SU-DHL-6 (cell line): Measurements from ENCODE around the gene BTBD1.
"Not testable (repeated sequence)": the region's sequence is repeated elsewhere in the genome, so short reads cannot be mapped to it uniquely, and the experiment has no call there.

Experiments used
- H2AFZ ChIP-seq: fragments of 200-600 bp; sonication (generic); 2 replicates; pipeline ENCODE4 v1.6.1; 2014; ENCODE audit warnings: low read depth, mild to moderate bottlenecking, moderate library complexity, mixed read lengths, antibody characterized with exemption, low read length; ENCODE audit not compliant: severe bottlenecking
- H3F3A ChIP-seq: fragments of 200-600 bp; shearing (Covaris generic); 2 replicates; pipeline ENCODE4 v1.6.0; 2016; ENCODE audit warnings: antibody characterized with exemption, mild to moderate bottlenecking; ENCODE audit not compliant: insufficient read depth
- H3K27ac ChIP-seq: fragments of 200-600 bp; sonication (generic); 2 replicates; pipeline ENCODE4 v1.5.1; 2016; ENCODE audit warnings: low read depth, mild to moderate bottlenecking, low read length, moderate library complexity, mixed read lengths
- H3K27me3 ChIP-seq: fragments of 200-600 bp; sonication (generic), shearing (Covaris generic); 2 replicates; pipeline ENCODE4 v1.6.0; 2014; ENCODE audit warnings: mild to moderate bottlenecking, low read length
- H3K36me3 ChIP-seq: fragments of 200-600 bp; sonication (generic); 2 replicates; pipeline ENCODE4 v1.6.1; 2014; ENCODE audit warnings: mild to moderate bottlenecking, low read length, mixed read lengths
- H3K4me2 ChIP-seq: fragments of 300-600, 200-600 bp; shearing (Covaris generic), sonication (generic); 2 replicates; pipeline ENCODE4 v1.6.0; 2014; ENCODE audit warnings: low read length, low read depth, mild to moderate bottlenecking; ENCODE audit not compliant: poor library complexity, severe bottlenecking
- H3K4me3 ChIP-seq: fragments of 200-600 bp; sonication (generic); 2 replicates; pipeline ENCODE4 v1.5.1; 2014; ENCODE audit warnings: antibody characterized with exemption, low read length, mild to moderate bottlenecking, mixed read lengths; ENCODE audit not compliant: insufficient read depth, poor library complexity, severe bottlenecking
- H3K79me2 ChIP-seq: fragments of 200-600 bp; sonication (generic); 2 replicates; pipeline ENCODE4 v1.6.1; 2014; ENCODE audit warnings: mild to moderate bottlenecking, low read length, moderate library complexity; ENCODE audit not compliant: insufficient read depth
- H3K9ac ChIP-seq: fragments of 200-600 bp; sonication (generic); 2 replicates; pipeline ENCODE4 v1.7.0; 2014; ENCODE audit warnings: mild to moderate bottlenecking, low read length
- H3K9me2 ChIP-seq: fragments of 200-600 bp; sonication (generic); replicated peaks from 2 replicates; pipeline ENCODE4 v1.6.1; 2014; ENCODE audit warnings: low read length; ENCODE audit not compliant: insufficient read depth
- H3K9me3 ChIP-seq: fragments of 200-600 bp; sonication (generic); 2 replicates; pipeline ENCODE4 v1.6.1; 2014; ENCODE audit warnings: low read length, mixed read lengths; ENCODE audit not compliant: insufficient read depth
- H4K20me1 ChIP-seq: fragments of 200-600 bp; sonication (generic); 2 replicates; pipeline ENCODE4 v1.6.1; 2014; ENCODE audit warnings: low read depth, mild to moderate bottlenecking, antibody characterized with exemption, low read length, moderate library complexity, mixed read lengths
- EZH2phosphoT487 ChIP-seq: fragments of 200-600 bp; sonication (generic), shearing (Covaris generic); conservative IDR thresholded peaks from 2 replicates; pipeline ENCODE4 v1.6.1; 2018; ENCODE audit warnings: mild to moderate bottlenecking, antibody characterized with exemption, low read length, moderate library complexity, mixed read lengths
- TF ChIP-seq, protein P1 (sequence below): fragments of 200-600 bp; sonication (generic); IDR thresholded peaks from one replicate; pipeline ENCODE4 v1.5.1; 2017; ENCODE audit warnings: antibody characterized with exemption, mild to moderate bottlenecking, low read length, moderate library complexity; ENCODE audit not compliant: insufficient read depth, poor library complexity, severe bottlenecking

The BTBD1 gene

DNA sequence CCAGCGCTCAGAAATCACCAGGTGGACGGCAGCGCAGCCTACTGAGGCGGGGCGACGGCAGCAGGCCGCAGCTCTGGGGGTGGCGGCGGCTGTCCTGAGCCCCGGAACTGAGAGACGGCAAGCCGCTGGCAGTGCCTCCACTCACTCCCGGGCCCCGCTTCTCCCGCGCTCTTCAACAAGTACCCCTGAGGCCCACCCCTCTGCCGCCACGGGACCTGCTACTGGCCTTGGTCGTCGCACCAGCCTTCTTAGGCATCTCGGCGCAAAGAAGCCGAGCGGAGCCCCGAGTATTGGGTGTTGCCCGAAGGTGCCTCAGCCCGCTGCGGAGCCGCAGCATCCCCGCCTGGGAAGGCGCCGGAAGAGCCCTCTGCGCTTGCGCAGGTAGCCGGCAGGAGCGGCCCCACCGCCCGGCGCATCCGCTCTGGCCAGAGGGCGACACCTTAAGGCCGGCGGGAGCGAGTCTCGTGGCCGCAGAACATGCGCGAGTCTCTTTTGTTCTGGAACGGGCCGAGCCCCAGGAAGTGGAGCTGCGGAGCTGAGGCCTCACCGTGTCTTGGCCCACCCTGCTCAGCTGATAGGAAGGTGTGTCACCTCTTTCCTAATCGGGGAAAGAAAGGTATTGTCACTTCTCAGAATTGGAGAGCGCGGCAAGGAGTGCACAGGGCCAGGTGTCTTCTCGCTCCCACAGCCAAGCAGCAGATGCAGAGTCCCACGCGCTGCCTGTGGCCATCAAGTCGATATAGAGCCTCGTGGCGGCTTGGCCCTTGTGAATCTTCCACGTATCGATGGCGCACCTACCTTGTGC, 55.6 kb downstream of the BTBD1 start, which contains the start of gene C15orf40:
C15orf40 (minus strand) TSS at position 369 of the 805 bp plus-strand sequence; CDS start at position 337, 32 bp downstream.
- peak within 1 kb of the TSS; percentile 70 for H2AFZ ChIP-seq

GRCh38 chr15:83010709-83011270, 56.3 kb downstream of the BTBD1 start:
- TF ChIP-seq, protein P1, sequence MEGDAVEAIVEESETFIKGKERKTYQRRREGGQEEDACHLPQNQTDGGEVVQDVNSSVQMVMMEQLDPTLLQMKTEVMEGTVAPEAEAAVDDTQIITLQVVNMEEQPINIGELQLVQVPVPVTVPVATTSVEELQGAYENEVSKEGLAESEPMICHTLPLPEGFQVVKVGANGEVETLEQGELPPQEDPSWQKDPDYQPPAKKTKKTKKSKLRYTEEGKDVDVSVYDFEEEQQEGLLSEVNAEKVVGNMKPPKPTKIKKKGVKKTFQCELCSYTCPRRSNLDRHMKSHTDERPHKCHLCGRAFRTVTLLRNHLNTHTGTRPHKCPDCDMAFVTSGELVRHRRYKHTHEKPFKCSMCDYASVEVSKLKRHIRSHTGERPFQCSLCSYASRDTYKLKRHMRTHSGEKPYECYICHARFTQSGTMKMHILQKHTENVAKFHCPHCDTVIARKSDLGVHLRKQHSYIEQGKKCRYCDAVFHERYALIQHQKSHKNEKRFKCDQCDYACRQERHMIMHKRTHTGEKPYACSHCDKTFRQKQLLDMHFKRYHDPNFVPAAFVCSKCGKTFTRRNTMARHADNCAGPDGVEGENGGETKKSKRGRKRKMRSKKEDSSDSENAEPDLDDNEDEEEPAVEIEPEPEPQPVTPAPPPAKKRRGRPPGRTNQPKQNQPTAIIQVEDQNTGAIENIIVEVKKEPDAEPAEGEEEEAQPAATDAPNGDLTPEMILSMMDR = peak; percentile 95
- TF ChIP-seq EZH2phosphoT487 = no peak
- Histone ChIP-seq H3K9me3 (no peaks in the 10 kb centered on the region), H3K79me2 (peaks cover 27% of the 10 kb centered on the region), H3K27me3 (no peaks in the 10 kb centered on the region), H3K4me3 (peak overlapping the region; percentile 87), H3K36me3 (peaks cover 5% of the 10 kb centered on the region), H2AFZ (peak overlapping the region; percentile 65), H3K9ac (peak overlapping the region; percentile 85), H3K4me2 (peak overlapping the region; percentile 96), H4K20me1 (no peaks in the 10 kb centered on the region), H3K27ac (peak overlapping the region; percentile 81), H3K9me2 (no peaks in the 10 kb centered on the region), H3F3A (peaks cover 25% of the 10 kb centered on the region)

More for the DNA sequence above, 55.6 kb downstream of the BTBD1 start, which contains the start of gene C15orf40:
- Histone ChIP-seq H3K9me3 (no peaks in the 10 kb centered on the region), H3K27ac (peak within 1 kb of the TSS; percentile 81), H3F3A (peaks cover 27% of the 10 kb centered on the region), H3K27me3 (no peaks in the 10 kb centered on the region), H3K9me2 (no peaks in the 10 kb centered on the region), H4K20me1 (no peaks in the 10 kb centered on the region), H3K4me2 (peak within 1 kb of the TSS; percentile 96), H3K4me3 (peak within 1 kb of the TSS; percentile 87), H3K36me3 (peaks cover 5% of the 10 kb centered on the region), H3K79me2 (peaks cover 27% of the 10 kb centered on the region), H3K9ac (peak within 1 kb of the TSS; percentile 85)
- TF ChIP-seq EZH2phosphoT487 = no peak
- TF ChIP-seq, protein P1 = peak; percentile 62

GRCh38 chr15:83000672-83001031, 66.4 kb downstream of the BTBD1 start:
- not testable (repeated sequence) for H3K9me2 ChIP-seq, H3K36me3 ChIP-seq, H3F3A ChIP-seq, H3K27ac ChIP-seq, H3K4me2 ChIP-seq, H3K79me2 ChIP-seq, H3K4me3 ChIP-seq, H3K9ac ChIP-seq, H2AFZ ChIP-seq, H3K9me3 ChIP-seq, H4K20me1 ChIP-seq, H3K27me3 ChIP-seq
